Cerebellar cortex (tissue), 1 donor: ENCODE results near the gene PRDX3.

Experiments
- DNase-seq: peaks from one replicate; pipeline ENCODE4 v3.0.0-alpha.2; 2015; ENCODE audit warnings: low spot score

PRDX3 gene

GRCh38 chr10:119178372-119179119, at the start of gene PRDX3:
Gene PRDX3, minus strand, starts transcription at chr10:119178812. Its CDS starts 22 bp downstream, at chr10:119178790.
- peak; percentile 93 for DNase-seq

GRCh38 chr10:119227825-119228224, 49.2 kb upstream of the PRDX3 start:
- no peak for DNase-seq

- DNase-seq, result no peak
Measured at GRCh38 chr10:119225083-119225658, 46.6 kb upstream of the PRDX3 start.

- peak; percentile 16 for DNase-seq
Measured at GRCh38 chr10:119222966-119223386, 44.4 kb upstream of the PRDX3 start.

GRCh38 chr10:119222537-119222936, 43.9 kb upstream of the PRDX3 start:
- peak; percentile 12 for DNase-seq

GRCh38 chr10:119221666-119222065, 43.1 kb upstream of the PRDX3 start:
- no peak for DNase-seq

GRCh38 chr10:119221201-119221600, 42.6 kb upstream of the PRDX3 start:
- no peak for DNase-seq

- DNase-seq, result no peak
Measured at GRCh38 chr10:119219871-119220270, 41.3 kb upstream of the PRDX3 start.

- no peak for DNase-seq
Measured at GRCh38 chr10:119217991-119218490, 39.4 kb upstream of the PRDX3 start.

GRCh38 chr10:119217401-119217800, 38.8 kb upstream of the PRDX3 start:
- no peak for DNase-seq

- no peak for DNase-seq
Measured at GRCh38 chr10:119216127-119216526, 37.5 kb upstream of the PRDX3 start.

- DNase-seq, result no peak
Measured at GRCh38 chr10:119215371-119215770, 36.8 kb upstream of the PRDX3 start.

GRCh38 chr10:119211625-119212441, 33.2 kb upstream of the PRDX3 start:
- no peak for DNase-seq

GRCh38 chr10:119211176-119211575, 32.6 kb upstream of the PRDX3 start:
- DNase-seq, result no peak

- no peak for DNase-seq
Measured at GRCh38 chr10:119210633-119211032, 32.0 kb upstream of the PRDX3 start.

- DNase-seq, result no peak
Measured at GRCh38 chr10:119209736-119210355, 31.2 kb upstream of the PRDX3 start.

GRCh38 chr10:119209035-119209735, 30.6 kb upstream of the PRDX3 start:
- DNase-seq, result peak; percentile 67

- DNase-seq, result no peak
Measured at GRCh38 chr10:119208553-119208940, 29.9 kb upstream of the PRDX3 start.

GRCh38 chr10:119207713-119208552, 29.3 kb upstream of the PRDX3 start:
- DNase-seq, result peak; percentile 62

GRCh38 chr10:119207366-119207666, 28.7 kb upstream of the PRDX3 start, which contains the start of gene GRK5:
Gene GRK5, plus strand, starts transcription at chr10:119207571. Its CDS starts 347 bp downstream, at chr10:119207918.
- DNase-seq, result peak; percentile 91
